HepG2 (cell line): Measurements from ENCODE around the gene ADAMTS13. TPM values are rescaled to one million over a fixed set of nuclear protein-coding genes. Genes with fewer than 3 reads are reported as not detected.
"Not testable (repeated sequence)": the region's sequence is repeated elsewhere in the genome, so short reads cannot be mapped to it uniquely, and the experiment has no call there.

Source experiments
- ATAC-seq: fragments of 200-7000 bp; cut with Tn5 transposase; 3 replicates; pipeline ENCODE4 v1.9.1; 2020; ENCODE audit warnings: mild to moderate bottlenecking, moderate library complexity
- BruUV-seq: library from RNA; stranded (reverse); fragments of 400-500 nt; replicated peaks from 2 replicates; lab custom pipeline; 2021; lab: Mats Ljungman, UMichigan
- CTCF ChIA-PET: fragments of 300-600 bp; formaldehyde crosslinking; extraction: SDS; loops from one replicate; lab custom pipeline; 2021; ENCODE audit warnings: low total read pairs, inconsistent platforms, low intra/inter-chr PET ratio; lab: Yijun Ruan, JAX
- POLR2A ChIA-PET: fragments of 350-600 bp; sonication (Branson Sonifier 250); formaldehyde crosslinking; loops from one replicate; lab custom pipeline; 2020; ENCODE audit warnings: antibody characterized with exemption, inconsistent platforms; lab: Yijun Ruan, JAX
- DNase-seq: peaks from one replicate; pipeline ENCODE4 v3.0.0-alpha.2; 2015; ENCODE audit warnings: low spot score
- FAIRE-seq: peaks from 3 replicates; lab custom pipeline; 2011; peaks lifted over from hg19 to GRCh38; lab: Jason Lieb, UNC
- H2AFZ ChIP-seq: one replicate; pipeline ENCODE4 v1.6.1; 2011; ENCODE audit warnings: low read length, inconsistent platforms
- H3K27ac ChIP-seq: fragments of 300-600 bp; 3 replicates; pipeline ENCODE4 v1.8.0; 2011; ENCODE audit warnings: mixed run types, mild to moderate bottlenecking, mixed read lengths, low read length, inconsistent platforms; ENCODE audit not compliant: insufficient read depth; ENCODE audit errors: extremely low read length
- H3K27me3 ChIP-seq, 2 experiments: fragments of 200-600 bp in 1 of 2; 2 replicates in 1 of 2; 3 replicates in 1 of 2; pipeline versions ENCODE4 v1.6.0 to v1.8.0; 2011; ENCODE audit warnings: low read length in 2 of 2, mild to moderate bottlenecking in 2 of 2, moderate library complexity in 2 of 2, inconsistent platforms in 1 of 2; ENCODE audit not compliant: insufficient read depth in 2 of 2, control insufficient read depth in 1 of 2
- H3K36me3 ChIP-seq, 2 experiments: fragments of 200-600 bp in 1 of 2; replicated peaks in 1 of 2; 2 replicates in 1 of 2; 3 replicates in 1 of 2; pipeline versions ENCODE4 v1.5.1 to v1.8.0; 2011; ENCODE audit warnings: low read length in 2 of 2, inconsistent platforms in 1 of 2; ENCODE audit not compliant: insufficient read depth in 2 of 2, control insufficient read depth in 1 of 2
- H3K4me1 ChIP-seq: 2 replicates; pipeline ENCODE4 v1.5.1; 2012; ENCODE audit warnings: low read length, inconsistent platforms; ENCODE audit not compliant: insufficient read depth
- H3K4me2 ChIP-seq: 2 replicates; pipeline ENCODE4 v1.6.0; 2011; ENCODE audit warnings: low read depth, low read length, inconsistent platforms
- H3K4me3 ChIP-seq, 3 experiments: fragments of 200-600 bp in 1 of 3; sonication (generic), shearing (Covaris generic) in 1 of 3; replicated peaks in 1 of 3; 2 replicates each; pipeline ENCODE4 v1.5.1; 2011 to 2016; ENCODE audit warnings: low read length in 3 of 3, inconsistent platforms in 2 of 3, low read depth in 2 of 3, mild to moderate bottlenecking in 2 of 3, control low read depth in 1 of 3, mixed read lengths in 1 of 3; ENCODE audit not compliant: insufficient read depth in 1 of 3
- H3K79me2 ChIP-seq: one replicate; pipeline ENCODE4 v1.6.1; 2011; ENCODE audit warnings: low read length, inconsistent platforms; ENCODE audit not compliant: insufficient read depth
- H3K9ac ChIP-seq: 2 replicates; pipeline ENCODE4 v1.6.0; 2011; ENCODE audit warnings: mild to moderate bottlenecking, low read depth, low read length, inconsistent platforms; ENCODE audit not compliant: insufficient read depth
- H3K9me3 ChIP-seq: 2 replicates; pipeline ENCODE4 v1.5.1; 2012; ENCODE audit warnings: mild to moderate bottlenecking, low read length
- H4K20me1 ChIP-seq: 2 replicates; pipeline ENCODE4 v1.6.0; 2011; ENCODE audit warnings: inconsistent platforms, mild to moderate bottlenecking, low read length, moderate library complexity; ENCODE audit not compliant: insufficient read depth
- GATAD2A ChIP-seq: IDR thresholded peaks from 2 replicates; pipeline ENCODE4 v1.6.1; 2016
- HNRNPL ChIP-seq: fragments of 200-400 bp; formaldehyde crosslinking; IDR thresholded peaks from 2 replicates; pipeline ENCODE4 v1.6.1; 2017; ENCODE audit warnings: mild to moderate bottlenecking, low read depth, low read length
- SMAD3 ChIP-seq: sonication (generic); formaldehyde crosslinking; IDR thresholded peaks from 2 replicates; pipeline ENCODE4 v1.4.0; 2020; ENCODE audit warnings: missing genetic modification reagents
- WIZ ChIP-seq: sonication (generic); formaldehyde crosslinking; IDR thresholded peaks from 2 replicates; pipeline ENCODE4 v1.5.1; 2020; ENCODE audit warnings: mild to moderate bottlenecking, missing genetic modification reagents
- ZBTB3 ChIP-seq: sonication (generic); formaldehyde crosslinking; IDR thresholded peaks from 2 replicates; pipeline ENCODE4 v1.4.0; 2020; ENCODE audit warnings: low read depth, mild to moderate bottlenecking, moderate library complexity, missing genetic modification reagents, borderline replicate concordance
- ZEB1 ChIP-seq: IDR thresholded peaks from 2 replicates; pipeline ENCODE4 v1.6.1; 2012; ENCODE audit warnings: mild to moderate bottlenecking, low read depth, inconsistent platforms; ENCODE audit not compliant: insufficient replicate concordance
- ZNF652 ChIP-seq: IDR thresholded peaks from 2 replicates; pipeline ENCODE4 v1.6.1; 2016; ENCODE audit warnings: low read depth, borderline replicate concordance
- WGBS: methylation state at CpG from one replicate; pipeline ENCODE4 v1.1.6; 2017; ENCODE audit warnings: low lambda C conversion rate; 5-methylcytosine and 5-hydroxymethylcytosine counted together
- in situ Hi-C: cut with HindIII; loops from 2 replicates; pipeline ENCODE4 v1.10.0; 2017; ENCODE audit warnings: low pct_unique_long_range_greater_than_20kb; ENCODE audit not compliant: extremely low pct_ligation_motif_present
- intact Hi-C: fragments of 100-400 bp; cut with micrococcal nuclease; formaldehyde crosslinking; loops from one replicate; pipeline ENCODE4 v1.10.0; 2022; ENCODE audit not compliant: unreplicated experiment
- polyA plus RNA-seq, 8 experiments: library from polyadenylated mRNA; depleted of rRNA in 3 of 8; stranded (reverse) in 7 of 8; unstranded in 1 of 8; fragments of >200 nt; fragmentation: Illumina TruSeq in 4 of 8; extraction: Trizol in 4 of 8; gene quantifications; 2 replicates each; pipeline versions ENCODE4 v1.2.1 to v1.2.3, GENCODE V29; 2011 to 2016; ENCODE audit warnings: low read depth in 4 of 8, missing spikeins in 1 of 8, mixed read lengths in 1 of 8; ENCODE audit not compliant: insufficient read depth in 1 of 8
- total RNA-seq, 5 experiments: library from RNA; depleted of rRNA; stranded (reverse); fragments of >200 nt; fragmentation: Illumina TruSeq; extraction: Trizol; gene quantifications; 2 replicates each; pipeline ENCODE4 v1.2.3, GENCODE V29; 2016; ENCODE audit warnings: low read depth in 1 of 5
- TF ChIP-seq, protein P1 (sequence below): sonication (generic); formaldehyde crosslinking; IDR thresholded peaks from 2 replicates; pipeline ENCODE4 v1.9.0; 2021; ENCODE audit warnings: missing genetic modification reagents, borderline replicate concordance
- TF ChIP-seq, protein P2 (sequence below): sonication (generic); formaldehyde crosslinking; IDR thresholded peaks from 2 replicates; pipeline ENCODE4 v1.9.0; 2021; ENCODE audit warnings: missing genetic modification reagents, borderline replicate concordance

The ADAMTS13 gene
- total and polyA plus RNA-seq, 2 of the 13 experiments (the other 11 are each of a cell fraction or from before 2014, with no cell fraction given): 0.91 to 4.5 TPM

DNA sequence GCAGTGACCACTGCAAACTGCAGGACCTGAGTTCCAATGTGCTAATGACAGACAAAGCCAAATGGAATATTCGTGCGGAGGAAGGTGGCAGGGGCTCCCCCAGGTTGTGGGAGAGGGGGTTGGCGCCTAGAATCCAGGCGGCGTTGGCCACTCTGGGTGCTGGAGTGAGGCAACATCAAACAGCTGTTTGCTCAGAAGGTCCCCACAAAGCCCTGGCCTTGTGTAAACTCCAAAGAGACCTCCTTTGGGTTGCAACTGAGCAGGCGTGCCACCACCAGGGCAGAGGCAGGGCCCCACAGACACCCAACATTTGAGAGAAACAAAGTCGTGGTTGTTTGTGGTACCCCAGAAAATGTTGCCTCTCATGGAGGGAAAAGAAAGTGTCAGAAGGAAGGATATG, 31.5 kb upstream of the ADAMTS13 start (continued):
- TF ChIP-seq, protein P1, sequence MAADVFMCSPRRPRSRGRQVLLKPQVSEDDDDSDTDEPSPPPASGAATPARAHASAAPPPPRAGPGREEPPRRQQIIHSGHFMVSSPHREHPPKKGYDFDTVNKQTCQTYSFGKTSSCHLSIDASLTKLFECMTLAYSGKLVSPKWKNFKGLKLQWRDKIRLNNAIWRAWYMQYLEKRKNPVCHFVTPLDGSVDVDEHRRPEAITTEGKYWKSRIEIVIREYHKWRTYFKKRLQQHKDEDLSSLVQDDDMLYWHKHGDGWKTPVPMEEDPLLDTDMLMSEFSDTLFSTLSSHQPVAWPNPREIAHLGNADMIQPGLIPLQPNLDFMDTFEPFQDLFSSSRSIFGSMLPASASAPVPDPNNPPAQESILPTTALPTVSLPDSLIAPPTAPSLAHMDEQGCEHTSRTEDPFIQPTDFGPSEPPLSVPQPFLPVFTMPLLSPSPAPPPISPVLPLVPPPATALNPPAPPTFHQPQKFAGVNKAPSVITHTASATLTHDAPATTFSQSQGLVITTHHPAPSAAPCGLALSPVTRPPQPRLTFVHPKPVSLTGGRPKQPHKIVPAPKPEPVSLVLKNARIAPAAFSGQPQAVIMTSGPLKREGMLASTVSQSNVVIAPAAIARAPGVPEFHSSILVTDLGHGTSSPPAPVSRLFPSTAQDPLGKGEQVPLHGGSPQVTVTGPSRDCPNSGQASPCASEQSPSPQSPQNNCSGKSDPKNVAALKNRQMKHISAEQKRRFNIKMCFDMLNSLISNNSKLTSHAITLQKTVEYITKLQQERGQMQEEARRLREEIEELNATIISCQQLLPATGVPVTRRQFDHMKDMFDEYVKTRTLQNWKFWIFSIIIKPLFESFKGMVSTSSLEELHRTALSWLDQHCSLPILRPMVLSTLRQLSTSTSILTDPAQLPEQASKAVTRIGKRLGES (CRISPR knock-in tag): no peak
- TF ChIP-seq HNRNPL: 0 out of 2 replicates have a peak, but pooled peaks have one; percentile 16
- TF ChIP-seq ZEB1: no peak
- no peak for TF ChIP-seq ZBTB3 (CRISPR knock-in tag)
- TF ChIP-seq SMAD3 (CRISPR knock-in tag): no peak
- TF ChIP-seq, protein P2, sequence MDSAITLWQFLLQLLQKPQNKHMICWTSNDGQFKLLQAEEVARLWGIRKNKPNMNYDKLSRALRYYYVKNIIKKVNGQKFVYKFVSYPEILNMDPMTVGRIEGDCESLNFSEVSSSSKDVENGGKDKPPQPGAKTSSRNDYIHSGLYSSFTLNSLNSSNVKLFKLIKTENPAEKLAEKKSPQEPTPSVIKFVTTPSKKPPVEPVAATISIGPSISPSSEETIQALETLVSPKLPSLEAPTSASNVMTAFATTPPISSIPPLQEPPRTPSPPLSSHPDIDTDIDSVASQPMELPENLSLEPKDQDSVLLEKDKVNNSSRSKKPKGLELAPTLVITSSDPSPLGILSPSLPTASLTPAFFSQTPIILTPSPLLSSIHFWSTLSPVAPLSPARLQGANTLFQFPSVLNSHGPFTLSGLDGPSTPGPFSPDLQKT (CRISPR knock-in tag): no peak

DNA sequence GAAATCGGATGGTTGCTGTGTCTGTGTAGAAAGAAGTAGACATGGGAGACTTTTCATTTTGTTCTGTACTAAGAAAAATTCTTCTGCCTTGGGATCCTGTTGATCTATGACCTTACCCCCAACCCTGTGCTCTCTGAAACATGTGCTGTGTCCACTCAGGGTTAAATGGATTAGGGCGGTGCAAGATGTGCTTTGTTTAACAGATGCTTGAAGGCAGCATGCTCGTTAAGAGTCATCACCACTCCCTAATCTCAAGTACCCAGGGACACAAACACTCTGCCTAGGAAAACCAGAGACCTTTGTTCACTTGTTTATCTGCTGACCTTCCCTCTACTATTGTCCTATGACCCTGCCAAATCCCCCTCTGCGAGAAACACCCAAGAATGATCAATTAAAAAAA, 30.7 kb upstream of the ADAMTS13 start:
- CTCF ChIA-PET, H2AFZ ChIP-seq, ATAC-seq, in situ Hi-C loops, H4K20me1 ChIP-seq, H3K9me3 ChIP-seq, H3K27me3 ChIP-seq, H3K36me3 ChIP-seq, H3K79me2 ChIP-seq, FAIRE-seq, DNase-seq: not testable (repeated sequence)
- 0% methylated on average over 2 of the region's 4 CpGs for WGBS
- H3K27ac ChIP-seq: peak overlapping the region; percentile 85
- peak overlapping the region; percentile 19 to 60 (median 53); a peak in 4 of 6 replicates for H3K4me3 ChIP-seq
- POLR2A ChIA-PET: interaction anchor here (0.9 kb wide), 1 partner anchor 34 kb away, joined by 5 read pairs; no protein-coding TSS in a partner anchor
- intact Hi-C loops: loop anchor here (1.0 kb wide), 1 partner anchor 8 kb away; no protein-coding TSS in a partner anchor
- peaks cover 82% of the 10 kb centered on the region for H3K4me1 ChIP-seq
- H3K4me2 ChIP-seq: peak overlapping the region; percentile 78
- peak; percentile 37; the same call in 1 of the 2 replicates for TF ChIP-seq WIZ (CRISPR knock-in tag)
- TF ChIP-seq GATAD2A (CRISPR knock-in tag): 0 out of 2 replicates have a peak, but pooled peaks have one; percentile 6
- TF ChIP-seq ZNF652 (CRISPR knock-in tag): peak; percentile 72; the same call in 1 of the 2 replicates
- TSS peak; percentile 72 for BruUV-seq
- 0 out of 2 replicates have a peak overlapping the region, but pooled peaks have one; percentile 33 for H3K9ac ChIP-seq

DNA sequence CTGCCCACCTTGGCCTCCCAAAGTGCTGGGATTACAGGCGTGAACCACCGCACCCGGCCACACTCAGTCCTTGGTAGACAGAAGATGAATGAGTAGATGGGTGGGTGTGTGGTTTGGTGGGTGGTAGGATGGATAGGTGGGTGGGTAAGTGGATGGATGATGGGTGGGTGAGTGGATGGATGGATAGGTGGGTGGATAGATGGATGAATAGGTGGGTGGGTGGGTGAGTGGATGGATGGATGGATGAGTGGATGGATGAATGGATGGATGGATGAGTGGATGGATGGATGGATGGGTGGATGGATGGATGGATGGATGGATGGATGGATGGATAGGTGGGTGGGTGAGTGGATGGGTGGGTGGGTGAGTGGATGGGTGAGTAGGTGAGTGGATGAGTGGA, 29.9 kb upstream of the ADAMTS13 start:
- in situ Hi-C loops, DNase-seq, BruUV-seq, H3K9me3 ChIP-seq, H4K20me1 ChIP-seq, intact Hi-C loops, H3K36me3 ChIP-seq, H3K79me2 ChIP-seq, FAIRE-seq, H2AFZ ChIP-seq, CTCF ChIA-PET, H3K27me3 ChIP-seq, ATAC-seq, H3K27ac ChIP-seq, H3K9ac ChIP-seq: not testable (repeated sequence)
- peaks cover 78% of the 10 kb centered on the region for H3K4me1 ChIP-seq
- WGBS: 0% methylated on average over 3 of the region's 3 CpGs
- H3K4me3 ChIP-seq: peak overlapping the region; percentile 19 to 61 (median 37); a peak in 3 of 6 replicates
- POLR2A ChIA-PET: interaction anchor here (0.7 to 0.9 kb wide), 5 partner anchors 21 to 348 kb away, joined by 3 to 5 read pairs (median 4); partner anchors contain the start of gene ADAMTSL2
- peak overlapping the region; percentile 78 for H3K4me2 ChIP-seq
